Cardiac fibroblast (primary cell): ENCODE measurements around the gene UBA6.
A peak's percentile ranks its signal among the peaks of the same experiment; 100 is the strongest.

Experiments
- DNase-seq, 2 donors: peaks; one replicate each; pipeline versions ENCODE4 v3.0.0 to v3.0.0-alpha.2; 2010; ENCODE audit warnings: low read depth in 2 of 2
- H3K4me3 ChIP-seq, 2 donors: replicated peaks in 1 of 2; 1 replicate in 1 of 2; 2 replicates in 1 of 2; pipeline ENCODE4 v1.5.1; 2011; ENCODE audit warnings: low read depth in 2 of 2, low read length in 2 of 2, mild to moderate bottlenecking in 2 of 2, moderate library complexity in 1 of 2
- CTCF ChIP-seq: IDR thresholded peaks from one replicate; pipeline ENCODE4 v1.5.1; 2011; ENCODE audit warnings: low read depth, mild to moderate bottlenecking, low read length, inconsistent platforms

UBA6 gene

GRCh38 chr4:67723341-67723740, 22.4 kb upstream of the UBA6 start:
- H3K4me3 ChIP-seq, result no peak overlapping the region
- no peak for DNase-seq
- no peak for TF ChIP-seq CTCF

- no peak overlapping the region for H3K4me3 ChIP-seq
- peak; percentile 26 to 65 for DNase-seq
- no peak for TF ChIP-seq CTCF
These were observed 21.0 kb upstream of the UBA6 start for GRCh38 chr4:67721770-67722597.

- peak in 1 of 2 donors; percentile 43 for DNase-seq
- no peak for TF ChIP-seq CTCF
- H3K4me3 ChIP-seq, result no peak overlapping the region
These were observed 20.4 kb upstream of the UBA6 start for GRCh38 chr4:67721315-67721769.

- DNase-seq, result no peak
- TF ChIP-seq CTCF, result no peak
- H3K4me3 ChIP-seq, result no peak overlapping the region
These were observed 19.1 kb upstream of the UBA6 start for GRCh38 chr4:67719953-67720617.

GRCh38 chr4:67718848-67719247, 17.9 kb upstream of the UBA6 start:
- H3K4me3 ChIP-seq, result no peak overlapping the region
- no peak for DNase-seq

GRCh38 chr4:67717586-67717985, 16.6 kb upstream of the UBA6 start:
- DNase-seq, result no peak
- no peak for TF ChIP-seq CTCF
- H3K4me3 ChIP-seq, result no peak overlapping the region

More at GRCh38 chr4:67718848-67719247, 17.9 kb upstream of the UBA6 start:
- TF ChIP-seq CTCF, result no peak
